HepG2 (cell line): ENCODE results near the gene CYTH1. TPM values are rescaled to one million over a fixed set of nuclear protein-coding genes. Genes with fewer than 3 reads are reported as not detected.

Experiments
- ATAC-seq: fragments of 200-7000 bp; cut with Tn5 transposase; 3 replicates; pipeline ENCODE4 v1.9.1; 2020; ENCODE audit warnings: mild to moderate bottlenecking, moderate library complexity
- BruUV-seq: library from RNA; stranded (reverse); fragments of 400-500 nt; replicated peaks from 2 replicates; lab custom pipeline; 2021; lab: Mats Ljungman, UMichigan
- CTCF ChIA-PET: fragments of 300-600 bp; formaldehyde crosslinking; extraction: SDS; loops from one replicate; lab custom pipeline; 2021; ENCODE audit warnings: low total read pairs, inconsistent platforms, low intra/inter-chr PET ratio; lab: Yijun Ruan, JAX
- POLR2A ChIA-PET: fragments of 350-600 bp; sonication (Branson Sonifier 250); formaldehyde crosslinking; loops from one replicate; lab custom pipeline; 2020; ENCODE audit warnings: antibody characterized with exemption, inconsistent platforms; lab: Yijun Ruan, JAX
- DNase-seq: peaks from one replicate; pipeline ENCODE4 v3.0.0-alpha.2; 2015; ENCODE audit warnings: low spot score
- FAIRE-seq: peaks from 3 replicates; lab custom pipeline; 2011; peaks lifted over from hg19 to GRCh38; lab: Jason Lieb, UNC
- H2AFZ ChIP-seq: one replicate; pipeline ENCODE4 v1.6.1; 2011; ENCODE audit warnings: low read length, inconsistent platforms
- H3K27ac ChIP-seq: fragments of 300-600 bp; 3 replicates; pipeline ENCODE4 v1.8.0; 2011; ENCODE audit warnings: mixed run types, mild to moderate bottlenecking, mixed read lengths, low read length, inconsistent platforms; ENCODE audit not compliant: insufficient read depth; ENCODE audit errors: extremely low read length
- H3K27me3 ChIP-seq, 2 experiments: fragments of 200-600 bp in 1 of 2; 2 replicates in 1 of 2; 3 replicates in 1 of 2; pipeline versions ENCODE4 v1.6.0 to v1.8.0; 2011; ENCODE audit warnings: low read length in 2 of 2, mild to moderate bottlenecking in 2 of 2, moderate library complexity in 2 of 2, inconsistent platforms in 1 of 2; ENCODE audit not compliant: insufficient read depth in 2 of 2, control insufficient read depth in 1 of 2
- H3K36me3 ChIP-seq, 2 experiments: fragments of 200-600 bp in 1 of 2; replicated peaks in 1 of 2; 2 replicates in 1 of 2; 3 replicates in 1 of 2; pipeline versions ENCODE4 v1.5.1 to v1.8.0; 2011; ENCODE audit warnings: low read length in 2 of 2, inconsistent platforms in 1 of 2; ENCODE audit not compliant: insufficient read depth in 2 of 2, control insufficient read depth in 1 of 2
- H3K4me1 ChIP-seq: 2 replicates; pipeline ENCODE4 v1.5.1; 2012; ENCODE audit warnings: low read length, inconsistent platforms; ENCODE audit not compliant: insufficient read depth
- H3K4me2 ChIP-seq: 2 replicates; pipeline ENCODE4 v1.6.0; 2011; ENCODE audit warnings: low read depth, low read length, inconsistent platforms
- H3K4me3 ChIP-seq, 3 experiments: fragments of 200-600 bp in 1 of 3; sonication (generic), shearing (Covaris generic) in 1 of 3; replicated peaks in 1 of 3; 2 replicates each; pipeline ENCODE4 v1.5.1; 2011 to 2016; ENCODE audit warnings: low read length in 3 of 3, inconsistent platforms in 2 of 3, low read depth in 2 of 3, mild to moderate bottlenecking in 2 of 3, control low read depth in 1 of 3, mixed read lengths in 1 of 3; ENCODE audit not compliant: insufficient read depth in 1 of 3
- H3K79me2 ChIP-seq: one replicate; pipeline ENCODE4 v1.6.1; 2011; ENCODE audit warnings: low read length, inconsistent platforms; ENCODE audit not compliant: insufficient read depth
- H3K9ac ChIP-seq: 2 replicates; pipeline ENCODE4 v1.6.0; 2011; ENCODE audit warnings: mild to moderate bottlenecking, low read depth, low read length, inconsistent platforms; ENCODE audit not compliant: insufficient read depth
- H3K9me3 ChIP-seq: 2 replicates; pipeline ENCODE4 v1.5.1; 2012; ENCODE audit warnings: mild to moderate bottlenecking, low read length
- H4K20me1 ChIP-seq: 2 replicates; pipeline ENCODE4 v1.6.0; 2011; ENCODE audit warnings: inconsistent platforms, mild to moderate bottlenecking, low read length, moderate library complexity; ENCODE audit not compliant: insufficient read depth
- KLF13 ChIP-seq: sonication (generic); formaldehyde crosslinking; IDR thresholded peaks from 2 replicates; pipeline ENCODE4 v1.4.0; 2020; ENCODE audit warnings: mild to moderate bottlenecking, missing genetic modification reagents
- TGIF2 ChIP-seq: IDR thresholded peaks from 2 replicates; pipeline ENCODE4 v1.6.1; 2016; ENCODE audit warnings: control low read depth, missing compliant biosample characterization
- ZNF142 ChIP-seq: sonication (generic); formaldehyde crosslinking; IDR thresholded peaks from 2 replicates; pipeline ENCODE4 v1.4.0; 2020; ENCODE audit warnings: missing genetic modification reagents
- ZNF629 ChIP-seq: sonication (generic); formaldehyde crosslinking; conservative IDR thresholded peaks from 2 replicates; pipeline ENCODE4 v1.5.0; 2020; ENCODE audit warnings: missing genetic modification reagents
- WGBS: methylation state at CpG from one replicate; pipeline ENCODE4 v1.1.6; 2017; ENCODE audit warnings: low lambda C conversion rate; 5-methylcytosine and 5-hydroxymethylcytosine counted together
- in situ Hi-C: cut with HindIII; loops from 2 replicates; pipeline ENCODE4 v1.10.0; 2017; ENCODE audit warnings: low pct_unique_long_range_greater_than_20kb; ENCODE audit not compliant: extremely low pct_ligation_motif_present
- intact Hi-C: fragments of 100-400 bp; cut with micrococcal nuclease; formaldehyde crosslinking; loops from one replicate; pipeline ENCODE4 v1.10.0; 2022; ENCODE audit not compliant: unreplicated experiment
- polyA plus RNA-seq, 8 experiments: library from polyadenylated mRNA; depleted of rRNA in 3 of 8; stranded (reverse) in 7 of 8; unstranded in 1 of 8; fragments of >200 nt; fragmentation: Illumina TruSeq in 4 of 8; extraction: Trizol in 4 of 8; gene quantifications; 2 replicates each; pipeline versions ENCODE4 v1.2.1 to v1.2.3, GENCODE V29; 2011 to 2016; ENCODE audit warnings: low read depth in 4 of 8, missing spikeins in 1 of 8, mixed read lengths in 1 of 8; ENCODE audit not compliant: insufficient read depth in 1 of 8
- total RNA-seq, 5 experiments: library from RNA; depleted of rRNA; stranded (reverse); fragments of >200 nt; fragmentation: Illumina TruSeq; extraction: Trizol; gene quantifications; 2 replicates each; pipeline ENCODE4 v1.2.3, GENCODE V29; 2016; ENCODE audit warnings: low read depth in 1 of 5

Gene CYTH1
- total and polyA plus RNA-seq, 2 of the 13 experiments (the other 11 are each of a cell fraction or from before 2014, with no cell fraction given) = 20.1 to 48.9 TPM

- TF ChIP-seq ZNF142 (CRISPR knock-in tag) (no peak), TGIF2 (CRISPR knock-in tag) (no peak)
These were observed 38.0 kb upstream of the CYTH1 start (continued) for GRCh38 chr17:78819806-78820792.

DNA sequence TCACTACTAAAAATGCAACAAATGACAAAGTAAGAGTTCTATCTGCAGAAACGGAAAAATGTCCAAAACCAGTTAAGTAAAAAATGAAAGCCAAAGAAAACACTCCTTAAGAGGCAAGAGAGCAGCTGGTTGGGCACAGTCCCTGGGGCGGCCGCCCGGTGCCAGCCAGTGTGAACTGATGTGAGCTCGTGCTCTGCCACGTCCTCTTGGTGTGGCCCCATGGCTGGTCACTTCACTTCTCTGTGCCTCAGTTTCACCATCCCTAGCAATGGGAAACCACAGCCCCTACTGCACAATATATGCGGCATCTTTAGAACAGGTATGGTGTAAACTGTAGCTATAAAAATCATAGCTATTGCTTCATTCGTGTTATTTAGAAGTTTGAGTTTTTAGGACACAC lies 37.3 kb upstream of the CYTH1 start:
- H3K4me3 ChIP-seq = no peak overlapping the region
- peaks cover 65 to 92% of the 10 kb centered on the region in 2 experiments for H3K36me3 ChIP-seq
- no peak overlapping the region for H3K9ac ChIP-seq
- H2AFZ ChIP-seq = no peak overlapping the region
- peaks cover 6% of the 10 kb centered on the region; the same call in 1 of the 2 replicates for H4K20me1 ChIP-seq
- ChIA-PET POLR2A (interaction anchor here (2.0 kb wide), 1 partner anchor 13 kb away, joined by 4 read pairs; no protein-coding TSS in a partner anchor), CTCF (no interaction called here)
- no peak overlapping the region for H3K4me2 ChIP-seq
- H3K27me3 ChIP-seq = no peaks in the 10 kb centered on the region
- no peaks in the 10 kb centered on the region for H3K79me2 ChIP-seq
- FAIRE-seq (no peak), DNase-seq (no peak), ATAC-seq (no peak)
- intact Hi-C loops (no loop called here), in situ Hi-C loops (no loop called here)
- H3K4me1 ChIP-seq = 0 out of 2 replicates have a peak, but pooled peaks cover 7% of the 10 kb centered on the region
- BruUV-seq = no TSS peak
- peak; percentile 56; the same call in 1 of the 2 replicates for TF ChIP-seq ZNF629
- no peak for TF ChIP-seq KLF13 (CRISPR knock-in tag)
- no peaks in the 10 kb centered on the region for H3K9me3 ChIP-seq
- WGBS = 96% methylated on average over 8 of the region's 8 CpGs
- H3K27ac ChIP-seq = no peak overlapping the region
